Embryonic facial prominence (tissue), 1 donor: Measurements from ENCODE around the gene ACTR1B.
"Not testable (repeated sequence)": the region's sequence is repeated elsewhere in the genome, so short reads cannot be mapped to it uniquely, and the experiment has no call there.

ENCODE experiments used
- DNase-seq: peaks from one replicate; pipeline ENCODE4 v3.0.0-alpha.2; 2016; ENCODE audit errors: extremely low spot score

The ACTR1B gene

DNA sequence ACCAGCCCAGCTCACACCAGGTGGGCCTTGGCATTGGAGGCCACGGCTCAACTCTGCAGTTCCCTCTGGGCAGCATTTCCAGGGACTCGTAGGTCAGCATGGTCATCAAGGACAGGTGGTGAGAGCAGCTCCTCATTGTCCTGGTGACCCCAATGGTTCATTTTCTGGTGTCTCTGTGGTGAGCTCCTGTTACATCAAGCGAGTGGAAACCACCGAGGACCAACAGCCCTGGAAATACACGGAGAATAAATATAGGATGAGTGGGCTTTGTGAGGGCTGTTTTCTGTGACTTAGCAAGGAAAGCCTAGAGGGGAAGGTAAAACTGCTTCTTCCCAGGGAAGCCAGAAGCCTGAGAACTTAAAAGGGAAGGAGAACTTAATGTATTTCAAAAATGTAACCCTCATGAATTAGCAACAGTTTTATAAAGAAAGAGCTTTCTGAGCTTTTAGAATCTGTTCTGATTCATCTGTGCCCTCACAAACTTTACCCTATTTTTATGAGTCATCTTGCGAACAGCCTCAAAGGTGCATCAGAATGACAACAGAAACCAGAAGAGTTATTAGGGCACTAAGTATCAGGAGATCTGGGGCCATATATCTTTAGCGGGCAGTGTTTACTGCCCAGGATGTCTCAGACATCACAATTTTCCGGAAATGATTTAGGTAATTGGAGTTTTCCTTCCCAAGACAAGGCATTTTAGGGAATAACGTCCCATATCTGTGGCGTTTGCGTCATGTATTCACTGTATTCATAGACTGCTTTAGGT lies 24.4 kb upstream of the ACTR1B start:
- no peak for DNase-seq

DNA sequence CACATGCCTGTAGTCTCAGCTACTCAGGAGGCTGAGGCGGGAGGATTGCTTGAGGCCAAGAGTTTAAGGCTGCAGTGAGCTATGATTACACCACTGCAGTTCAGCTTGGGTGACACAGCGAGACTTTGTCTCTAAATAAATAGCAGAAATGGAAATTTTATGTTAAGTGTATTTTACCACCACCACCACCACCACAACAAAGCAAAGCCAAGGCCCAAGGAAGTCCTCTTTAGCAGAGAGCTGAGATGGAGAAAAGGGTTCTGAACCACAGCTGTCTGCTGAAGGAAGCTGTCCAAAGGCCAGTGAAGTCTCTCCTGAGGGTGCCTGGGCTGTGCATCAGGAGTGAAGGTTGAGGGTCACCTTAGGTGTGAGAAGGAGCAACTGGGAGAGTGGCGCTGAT lies 23.4 kb upstream of the ACTR1B start:
- not testable (repeated sequence) for DNase-seq

GRCh38 chr2:97678298-97678697 lies 14.5 kb upstream of the ACTR1B start:
- DNase-seq = no peak

DNA sequence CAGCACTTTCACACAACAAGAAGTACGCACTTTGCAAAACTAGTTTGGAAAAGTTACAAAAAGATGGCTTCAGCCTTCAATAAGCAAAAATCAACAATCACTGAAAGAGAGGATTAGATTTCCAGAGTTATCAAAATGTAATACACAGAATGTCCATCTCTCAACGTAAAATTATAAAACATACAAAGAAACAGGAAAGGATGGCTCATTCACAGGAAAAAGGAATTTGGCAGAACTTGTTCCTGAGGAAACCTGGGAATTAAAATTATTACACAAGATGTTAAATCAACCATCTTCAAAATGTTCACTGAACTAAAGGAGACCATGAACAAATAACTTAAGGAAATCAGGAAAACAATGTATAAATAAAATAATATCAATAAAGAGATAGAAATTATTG lies 13.6 kb upstream of the ACTR1B start:
- DNase-seq = no peak

DNA sequence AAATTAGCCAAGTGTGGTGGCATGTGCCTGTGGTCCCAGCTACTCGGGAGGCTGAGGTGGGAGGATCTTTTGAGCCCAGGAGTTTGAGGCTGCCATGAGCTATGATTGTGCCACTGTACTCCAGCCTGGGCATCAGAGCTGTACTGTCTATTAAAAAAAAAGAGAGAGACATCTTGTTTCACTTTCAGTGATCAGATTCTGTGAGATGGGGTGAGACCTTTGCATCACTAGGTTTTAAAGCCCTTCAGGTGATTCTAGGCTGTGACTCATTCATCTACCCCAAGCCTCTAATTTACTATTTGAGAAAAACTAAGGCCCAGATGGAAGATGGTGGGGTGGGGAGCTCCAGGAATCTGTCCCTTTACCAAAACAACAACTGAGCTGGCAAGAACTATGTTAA lies 12.8 kb upstream of the ACTR1B start:
- DNase-seq = no peak

DNA sequence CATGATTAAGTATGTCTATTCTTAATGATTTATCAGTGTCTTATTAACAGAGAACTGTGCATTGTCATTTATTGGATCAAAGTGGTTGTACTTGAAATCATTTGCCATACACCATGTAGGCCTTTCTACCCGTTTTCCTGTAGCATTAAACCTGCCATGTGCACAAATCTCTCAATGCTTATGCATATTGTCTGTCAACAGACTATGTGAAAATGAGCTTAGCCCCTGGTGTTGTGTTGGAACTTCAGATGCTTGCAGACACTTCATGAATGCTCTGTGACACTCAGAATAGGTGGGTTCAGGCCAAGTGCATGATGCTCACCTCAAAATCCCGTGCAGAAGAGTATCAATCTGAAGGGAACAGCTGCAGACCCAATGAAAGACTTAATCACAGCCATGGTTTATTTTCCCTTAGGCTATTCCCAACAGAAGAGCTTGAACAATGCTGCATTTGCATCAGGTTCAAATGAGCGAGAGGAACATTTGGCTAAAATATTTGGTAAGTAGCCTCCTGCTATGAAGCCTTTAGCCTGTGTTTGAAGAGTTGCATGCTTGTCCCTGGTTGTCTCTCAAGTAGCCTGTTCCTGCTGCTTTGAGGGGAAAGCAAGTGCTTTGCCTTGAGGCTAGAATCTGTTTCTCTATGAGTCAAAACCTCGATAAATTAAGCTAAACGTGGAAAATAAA lies 11.7 kb upstream of the ACTR1B start:
- DNase-seq = no peak

DNA sequence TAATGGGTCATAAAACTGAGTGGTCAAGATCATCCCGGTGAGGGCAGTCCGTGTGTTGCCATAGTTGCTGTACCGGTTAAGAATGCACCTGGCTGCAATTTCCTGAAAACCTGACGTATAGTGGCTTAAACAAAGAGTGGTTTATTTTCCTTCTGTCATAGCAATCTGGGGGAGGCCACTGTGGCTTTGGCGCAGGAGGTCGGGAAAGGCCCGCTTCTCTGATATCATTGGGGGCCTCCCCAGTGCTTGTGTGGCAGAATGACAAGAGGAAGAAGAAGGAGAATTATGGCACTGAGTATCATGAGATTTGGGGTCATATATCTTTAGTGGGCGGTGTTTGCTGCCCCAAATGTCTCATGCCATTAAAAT lies 10.1 kb upstream of the ACTR1B start:
- DNase-seq = no peak

GRCh38 chr2:97673182-97673914 lies 9.5 kb upstream of the ACTR1B start:
- DNase-seq = no peak

GRCh38 chr2:97672606-97673140 lies 8.8 kb upstream of the ACTR1B start:
- DNase-seq = not testable (repeated sequence)

DNA sequence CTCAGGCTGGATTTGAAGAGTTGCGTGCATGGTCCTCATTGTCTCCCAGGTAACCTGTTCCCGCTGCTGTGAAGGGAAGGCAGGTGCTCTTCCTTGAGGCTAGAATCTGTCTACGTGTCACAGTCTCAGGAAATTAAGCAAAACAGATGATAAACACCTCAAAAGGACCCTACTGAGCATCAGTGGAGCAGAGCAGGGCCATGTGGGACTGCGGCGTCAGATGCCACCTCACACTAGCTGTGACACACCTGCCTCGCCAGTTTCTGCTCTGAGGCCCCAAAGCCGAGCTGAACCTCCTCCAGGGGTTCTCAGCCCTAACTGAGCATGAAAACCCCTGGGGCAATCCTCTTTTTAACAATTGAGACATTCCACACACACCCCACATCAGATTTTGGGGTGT lies 7.7 kb upstream of the ACTR1B start:
- no peak for DNase-seq

DNA sequence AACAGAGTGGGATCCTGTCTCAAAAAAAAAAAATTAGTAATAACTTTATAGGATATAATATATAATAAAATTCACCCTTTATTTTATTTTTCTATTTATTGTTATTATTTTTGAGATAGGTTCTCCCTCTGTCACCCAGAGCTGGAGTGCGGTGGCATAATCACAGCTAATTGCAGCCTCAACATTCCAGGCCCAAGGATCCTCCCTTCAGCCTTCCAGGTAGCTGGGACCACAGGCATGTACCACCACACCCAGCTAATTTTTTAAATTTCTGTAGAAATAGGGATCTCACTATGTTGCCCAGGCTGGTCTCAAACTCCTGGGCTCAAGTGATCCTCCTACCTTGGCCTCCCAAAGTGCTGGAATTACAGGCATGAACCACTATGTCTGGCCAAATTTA lies 6.6 kb upstream of the ACTR1B start:
- no peak for DNase-seq

DNA sequence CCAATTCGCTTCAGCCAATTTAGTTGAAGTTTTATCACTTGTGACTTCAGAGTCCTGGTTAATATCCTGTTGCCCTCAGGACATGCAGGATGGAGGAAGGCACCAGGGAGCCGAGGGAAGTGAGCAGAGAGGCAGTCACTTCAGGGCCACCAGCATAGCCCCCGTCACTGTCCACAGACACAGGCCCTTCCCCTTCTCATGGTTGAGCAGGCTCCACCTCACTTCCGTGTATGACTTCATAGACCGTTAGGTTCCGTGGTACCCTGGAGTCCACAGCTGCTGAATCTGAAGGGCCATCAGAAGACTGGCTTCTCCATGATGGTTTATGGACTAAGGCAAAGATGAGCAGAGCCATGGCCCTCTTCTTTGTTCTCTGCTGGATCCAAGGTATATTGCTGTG lies 5.6 kb upstream of the ACTR1B start, which contains the start of gene C2orf92:
Gene C2orf92 (plus strand): TSS at position 266 of the 400 bp plus-strand sequence. CDS start 76 bp downstream, at position 342.
- no peak for DNase-seq

- DNase-seq = no peak
Observed at GRCh38 chr2:97664636-97664970, 759 bp upstream of the ACTR1B start.

DNA sequence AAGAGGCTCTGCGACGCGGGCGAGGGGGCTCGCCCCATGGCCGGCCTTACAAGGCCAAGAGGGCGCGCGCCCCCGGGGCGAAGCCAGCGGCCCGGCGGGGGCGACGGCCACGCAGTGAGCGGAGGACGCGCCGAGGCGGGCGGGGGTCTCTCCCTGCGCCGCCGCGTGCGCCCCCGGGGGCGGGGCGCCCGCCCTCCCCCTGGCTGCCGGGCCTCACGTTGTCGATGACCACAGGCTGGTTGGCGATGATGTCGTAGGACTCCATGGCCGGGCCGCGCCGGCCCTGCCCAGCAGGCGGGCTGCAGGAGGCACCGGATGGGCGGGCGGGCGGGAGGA lies 250 bp downstream of the ACTR1B start:
- no peak for DNase-seq

GRCh38 chr2:97662895-97663625 lies 784 bp downstream of the ACTR1B start:
- no peak for DNase-seq

GRCh38 chr2:97662386-97662894 lies 1.4 kb downstream of the ACTR1B start:
- no peak for DNase-seq

GRCh38 chr2:97661927-97662326 lies 1.9 kb downstream of the ACTR1B start:
- DNase-seq = no peak

- no peak for DNase-seq
Observed at GRCh38 chr2:97660775-97661389, 3.0 kb downstream of the ACTR1B start.

DNA sequence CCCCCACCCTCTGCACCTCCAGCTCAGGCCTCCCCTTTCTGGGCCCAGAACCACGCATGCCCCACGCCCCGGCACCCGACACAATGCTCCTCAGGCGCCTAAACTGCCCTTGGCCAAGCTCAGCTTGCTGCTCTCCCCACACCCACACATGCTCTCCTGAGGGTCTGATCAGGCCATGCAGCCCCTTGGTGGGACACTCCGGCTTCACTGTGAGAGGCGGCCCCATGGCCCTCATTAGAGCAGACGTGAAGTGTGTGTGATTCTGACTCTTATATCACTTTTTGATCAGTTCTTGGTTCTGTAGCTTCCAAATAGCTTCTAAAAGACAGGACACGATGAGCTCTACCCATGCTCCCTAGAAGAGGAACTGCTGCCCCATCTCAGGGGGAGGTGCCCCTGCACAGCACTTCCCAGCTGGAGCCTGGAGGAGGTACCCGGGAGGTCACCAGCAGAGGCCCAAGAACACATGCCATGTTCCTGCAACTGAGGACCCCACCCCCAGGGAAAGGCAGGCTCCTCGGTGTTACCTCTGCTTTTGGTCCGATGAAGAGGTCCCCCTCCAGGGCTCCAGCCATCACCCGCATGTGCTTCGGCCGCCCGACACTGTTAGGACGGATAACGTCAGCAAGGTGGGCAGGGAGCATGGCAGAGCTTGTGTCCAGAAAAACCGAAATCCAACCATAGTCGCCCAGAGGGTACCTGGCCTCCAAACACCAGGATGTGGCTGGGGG lies 3.6 kb downstream of the ACTR1B start:
- no peak for DNase-seq

- DNase-seq = no peak
Observed at GRCh38 chr2:97659256-97660043, 4.4 kb downstream of the ACTR1B start.
